Neutrophil (primary cell): Measurements from ENCODE around the gene TMEM186.
A peak's percentile ranks its signal among the peaks of the same experiment; 100 is the strongest.
"Not testable (repeated sequence)": the region's sequence is repeated elsewhere in the genome, so short reads cannot be mapped to it uniquely, and the experiment has no call there.

Experiments
- H3K27ac ChIP-seq: fragments of 200-600 bp; sonication (generic); 2 replicates; pipeline ENCODE4 v1.5.1; 2016; ENCODE audit warnings: mild to moderate bottlenecking, moderate library complexity
- H3K27me3 ChIP-seq: fragments of 200-600 bp; sonication (generic); 2 replicates; pipeline ENCODE4 v1.6.0; 2016; ENCODE audit warnings: mild to moderate bottlenecking
- H3K36me3 ChIP-seq: fragments of 200-600 bp; sonication (generic); 2 replicates; pipeline ENCODE4 v1.5.1; 2017
- H3K4me1 ChIP-seq, 2 experiments: fragments of 200-600 bp in 1 of 2; sonication (generic) in 1 of 2; 1 replicate in 1 of 2; 2 replicates in 1 of 2; pipeline versions ENCODE4 v1.5.1 to v1.6.1; 2013 to 2016; ENCODE audit warnings: low read depth in 1 of 2, low read length in 1 of 2, mild to moderate bottlenecking in 1 of 2, moderate library complexity in 1 of 2; ENCODE audit not compliant: control insufficient read depth in 1 of 2, insufficient read depth in 1 of 2
- H3K4me3 ChIP-seq, 2 experiments: fragments of 200-600 bp in 1 of 2; sonication (generic) in 1 of 2; 1 replicate in 1 of 2; 2 replicates in 1 of 2; pipeline ENCODE4 v1.5.1; 2013 to 2016; ENCODE audit warnings: low read depth in 1 of 2, low read length in 1 of 2, mild to moderate bottlenecking in 1 of 2, moderate library complexity in 1 of 2
- H3K9me3 ChIP-seq: fragments of 200-600 bp; sonication (generic); 2 replicates; pipeline ENCODE4 v1.5.1; 2016
- CTCF ChIP-seq: fragments of 200-600 bp; sonication (generic); IDR thresholded peaks from 2 replicates; pipeline ENCODE4 v1.5.1; 2016; ENCODE audit warnings: antibody characterized with exemption

Gene TMEM186

GRCh38 chr16:8797364-8798173, at the start of gene TMEM186, which contains the start of gene PMM2:
Gene TMEM186 (minus strand): TSS chr16:8797639. CDS start chr16:8797614, 25 bp downstream.
Gene PMM2 (plus strand): TSS chr16:8797839. CDS start chr16:8797883, 44 bp downstream.
- Histone ChIP-seq H3K4me3 (peak within 1 kb of the TSS; percentile 81 to 85), H3K4me1 (peaks cover 22 to 24% of the 10 kb centered on the region in 2 experiments), H3K9me3 (no peaks in the 10 kb centered on the region), H3K36me3 (peaks cover 9% of the 10 kb centered on the region), H3K27ac (peak within 1 kb of the TSS; percentile 70), H3K27me3 (no peaks in the 10 kb centered on the region)
- TF ChIP-seq CTCF = peak; percentile 60

GRCh38 chr16:8847145-8847544, 49.7 kb upstream of the TMEM186 start:
- TF ChIP-seq CTCF = no peak
- peaks cover 32 to 36% of the 10 kb centered on the region in 2 experiments for H3K4me1 ChIP-seq
- no peaks in the 10 kb centered on the region for H3K27me3 ChIP-seq
- H3K36me3 ChIP-seq = peaks cover 31% of the 10 kb centered on the region
- H3K9me3 ChIP-seq = no peaks in the 10 kb centered on the region
- no peak overlapping the region for H3K27ac ChIP-seq
- H3K4me3 ChIP-seq = no peak overlapping the region

GRCh38 chr16:8846401-8846932, 49.0 kb upstream of the TMEM186 start:
- no peak overlapping the region for H3K4me3 ChIP-seq
- H3K9me3 ChIP-seq = no peaks in the 10 kb centered on the region
- H3K27me3 ChIP-seq = no peaks in the 10 kb centered on the region
- peaks cover 28% of the 10 kb centered on the region for H3K36me3 ChIP-seq
- TF ChIP-seq CTCF = no peak
- H3K4me1 ChIP-seq = peaks cover 34 to 40% of the 10 kb centered on the region in 2 experiments
- no peak overlapping the region for H3K27ac ChIP-seq

GRCh38 chr16:8845699-8846298, 48.4 kb upstream of the TMEM186 start:
- Histone ChIP-seq H3K4me1 (peaks cover 34 to 35% of the 10 kb centered on the region in 2 experiments), H3K36me3 (peaks cover 28% of the 10 kb centered on the region), H3K4me3 (no peak overlapping the region), H3K27me3 (no peaks in the 10 kb centered on the region), H3K27ac (no peak overlapping the region), H3K9me3 (no peaks in the 10 kb centered on the region)
- TF ChIP-seq CTCF = no peak

- Histone ChIP-seq H3K36me3 (peaks cover 14% of the 10 kb centered on the region), H3K4me1 (peaks cover 18 to 21% of the 10 kb centered on the region in 2 experiments)
- H3K27me3 ChIP-seq, H3K27ac ChIP-seq, H3K4me3 ChIP-seq, H3K9me3 ChIP-seq: not testable (repeated sequence)
Measured at GRCh38 chr16:8843296-8843695, 45.9 kb upstream of the TMEM186 start.

- Histone ChIP-seq H3K4me3 (peak overlapping the region; percentile 21 to 31), H3K4me1 (peaks cover 18 to 21% of the 10 kb centered on the region in 2 experiments), H3K27ac (peak overlapping the region; percentile 73)
- not testable (repeated sequence) for H3K9me3 ChIP-seq, H3K36me3 ChIP-seq, H3K27me3 ChIP-seq
Measured at GRCh38 chr16:8842016-8842415, 44.6 kb upstream of the TMEM186 start.

- H3K4me3 ChIP-seq, H3K36me3 ChIP-seq, H3K27ac ChIP-seq, H3K9me3 ChIP-seq, H3K27me3 ChIP-seq: not testable (repeated sequence)
- peaks cover 23 to 34% of the 10 kb centered on the region in 2 experiments for H3K4me1 ChIP-seq
Measured at GRCh38 chr16:8837594-8837993, 40.2 kb upstream of the TMEM186 start.

- not testable (repeated sequence) for H3K9me3 ChIP-seq, H3K27me3 ChIP-seq, H3K27ac ChIP-seq, H3K4me3 ChIP-seq, H3K36me3 ChIP-seq
- peaks cover 23 to 34% of the 10 kb centered on the region in 2 experiments for H3K4me1 ChIP-seq
Measured at GRCh38 chr16:8836797-8837196, 39.4 kb upstream of the TMEM186 start.
